K562 (cell line): ENCODE data around the gene NUDT21. TPM values are rescaled to one million over a fixed set of nuclear protein-coding genes. Genes with fewer than 3 reads are reported as not detected.

Experiments used
- ATAC-seq: fragments of 200-7000 bp; cut with Tn5 transposase; 3 replicates; pipeline ENCODE4 v1.9.1; 2020; ENCODE audit warnings: moderate library complexity
- BruUV-seq: library from RNA; stranded (reverse); fragments of 400-500 nt; replicated peaks from 2 replicates; lab custom pipeline; 2021; lab: Mats Ljungman, UMichigan
- CTCF ChIA-PET: fragments of 300-600 bp; formaldehyde crosslinking; extraction: SDS; loops from one replicate; lab custom pipeline; 2021; ENCODE audit warnings: low intra/inter-chr PET ratio; lab: Yijun Ruan, JAX
- POLR2A ChIA-PET: fragments of 300-600, 350-650 bp; sonication (Branson Sonifier 250); formaldehyde crosslinking; extraction: SDS; loops from one replicate; lab custom pipeline; 2021; ENCODE audit warnings: antibody characterized with exemption, inconsistent platforms; lab: Yijun Ruan, JAX
- DNase-seq, 4 experiments: peaks; one replicate each; pipeline versions ENCODE4 v3.0.0 to v3.0.0-alpha.2; 2011 to 2018; ENCODE audit warnings: low spot score in 3 of 4, mixed read lengths in 3 of 4; ENCODE audit errors: extremely low read depth in 1 of 4
- FAIRE-seq: peaks from 2 replicates; lab custom pipeline; 2011; peaks lifted over from hg19 to GRCh38; lab: Jason Lieb, UNC
- H2AFZ ChIP-seq: 2 replicates; pipeline ENCODE4 v1.6.0; 2011; ENCODE audit warnings: low read depth, low read length, control low read depth, inconsistent platforms
- H3K27ac ChIP-seq: fragments of 200-600 bp; 3 replicates; pipeline ENCODE4 v1.8.0; 2011; ENCODE audit warnings: low read depth, mild to moderate bottlenecking, control low read depth, inconsistent platforms, low read length, moderate library complexity, mixed read lengths; ENCODE audit errors: extremely low read depth
- H3K27me3 ChIP-seq, 2 experiments: fragments of 300-600 bp in 1 of 2; 2 replicates in 1 of 2; 3 replicates in 1 of 2; pipeline versions ENCODE4 v1.6.0 to v1.8.0; 2011; ENCODE audit warnings: inconsistent platforms in 2 of 2, low read length in 2 of 2, mild to moderate bottlenecking in 1 of 2, mixed read lengths in 1 of 2, moderate library complexity in 1 of 2; ENCODE audit not compliant: control insufficient read depth in 2 of 2, insufficient read depth in 2 of 2
- H3K36me3 ChIP-seq: fragments of 300-600 bp; 3 replicates; pipeline ENCODE4 v1.8.0; 2011; ENCODE audit warnings: mild to moderate bottlenecking, low read length, inconsistent platforms; ENCODE audit not compliant: control insufficient read depth, insufficient read depth
- H3K4me1 ChIP-seq, 2 experiments: fragments of 200-600 bp in 1 of 2; replicated peaks in 1 of 2; 2 replicates in 1 of 2; 3 replicates in 1 of 2; pipeline versions ENCODE4 v1.5.1 to v1.8.0; 2011; ENCODE audit warnings: inconsistent platforms in 2 of 2, low read length in 2 of 2, mild to moderate bottlenecking in 1 of 2, mixed read lengths in 1 of 2, moderate library complexity in 1 of 2; ENCODE audit not compliant: control insufficient read depth in 2 of 2, insufficient read depth in 2 of 2
- H3K4me2 ChIP-seq: 2 replicates; pipeline ENCODE4 v1.6.1; 2011; ENCODE audit warnings: low read length, control low read depth, inconsistent platforms, mixed read lengths; ENCODE audit not compliant: insufficient read depth
- H3K4me3 ChIP-seq: fragments of 200-600 bp; sonication (generic), shearing (Covaris generic); 2 replicates; pipeline ENCODE4 v1.5.1; 2016; ENCODE audit warnings: control low read depth, inconsistent platforms
- H3K79me2 ChIP-seq: fragments of 200-600 bp; 3 replicates; pipeline ENCODE4 v1.8.0; 2011; ENCODE audit warnings: low read length, inconsistent platforms; ENCODE audit not compliant: control insufficient read depth, insufficient read depth
- H3K9ac ChIP-seq, 2 experiments: 2 replicates each; pipeline versions ENCODE4 v1.6.0 to v1.6.1; 2011; ENCODE audit warnings: low read depth in 2 of 2, low read length in 2 of 2, control low read depth in 1 of 2, inconsistent platforms in 1 of 2, mild to moderate bottlenecking in 1 of 2, mixed read lengths in 1 of 2; ENCODE audit not compliant: insufficient read depth in 1 of 2
- H3K9me1 ChIP-seq: one replicate; pipeline ENCODE4 v1.6.0; 2011; ENCODE audit warnings: inconsistent platforms, mild to moderate bottlenecking, low read length, moderate library complexity; ENCODE audit not compliant: control insufficient read depth, insufficient read depth
- H3K9me3 ChIP-seq: replicated peaks from 2 replicates; pipeline ENCODE4 v1.5.1; 2011; ENCODE audit warnings: low read depth, low read length, inconsistent platforms; ENCODE audit not compliant: control insufficient read depth, insufficient read depth
- H4K20me1 ChIP-seq: replicated peaks from 2 replicates; pipeline ENCODE4 v1.6.1; 2011; ENCODE audit warnings: low read length, inconsistent platforms, mixed read lengths; ENCODE audit not compliant: control insufficient read depth, insufficient read depth
- ATF7 ChIP-seq: fragments of 450-650 bp; IDR thresholded peaks from 2 replicates; pipeline ENCODE4 v1.7.1; 2014; ENCODE audit warnings: mild to moderate bottlenecking, moderate library complexity
- CEBPB ChIP-seq: fragments of 450-650 bp; IDR thresholded peaks from 2 replicates; pipeline ENCODE4 v1.6.1; 2016; ENCODE audit warnings: missing genetic modification characterization, missing compliant biosample characterization
- CEBPG ChIP-seq, 3 experiments: fragments of 200-800 bp in 1 of 3; sonication (Bioruptor generic) in 1 of 3; sonication (generic) in 1 of 3; formaldehyde crosslinking in 1 of 3; IDR thresholded peaks in 2 of 3; conservative IDR thresholded peaks in 1 of 3; 2 replicates each; pipeline versions ENCODE4 v1.6.1 to v1.8.0; 2016 to 2022; ENCODE audit warnings: missing compliant biosample characterization in 2 of 3, missing genetic modification characterization in 2 of 3, mild to moderate bottlenecking in 1 of 3, missing genetic modification reagents in 1 of 3
- JUND ChIP-seq, 2 experiments: IDR thresholded peaks; 2 replicates in 1 of 2; 3 replicates in 1 of 2; pipeline ENCODE4 v1.6.1; 2011; ENCODE audit warnings: borderline replicate concordance in 2 of 2, low read depth in 2 of 2, low read length in 2 of 2, improper control_type of control experiment in 1 of 2, missing biosample characterization in 1 of 2, missing genetic modification characterization in 1 of 2, missing genetic modification reagents in 1 of 2
- MCM2 ChIP-seq: fragments of 450-650 bp; IDR thresholded peaks from 2 replicates; pipeline ENCODE4 v1.6.1; 2017; ENCODE audit warnings: low read depth, mild to moderate bottlenecking
- NCOA2 ChIP-seq, 2 experiments: fragments of 450-650 bp; IDR thresholded peaks; 2 replicates each; pipeline ENCODE4 v1.6.1; 2018; ENCODE audit warnings: mild to moderate bottlenecking in 2 of 2, moderate library complexity in 1 of 2; ENCODE audit not compliant: partially characterized antibody in 2 of 2
- RFX5 ChIP-seq: IDR thresholded peaks from 2 replicates; pipeline ENCODE4 v1.6.1; 2011; ENCODE audit warnings: low read depth, mild to moderate bottlenecking, improper control_type of control experiment, low read length
- SNAPC5 ChIP-seq: fragments of 250-450 bp; sonication (Bioruptor Pico); IDR thresholded peaks from 2 replicates; pipeline ENCODE4 v1.8.0; 2021; ENCODE audit warnings: moderate library complexity, mild to moderate bottlenecking, inconsistent platforms
- SP1 ChIP-seq: sonication (generic); formaldehyde crosslinking; IDR thresholded peaks from 2 replicates; pipeline ENCODE4 v1.8.1; 2022; ENCODE audit warnings: mild to moderate bottlenecking, missing genetic modification reagents
- TEAD4 ChIP-seq, 2 experiments: sonication (generic) in 1 of 2; formaldehyde crosslinking in 1 of 2; IDR thresholded peaks; 2 replicates each; pipeline versions ENCODE4 v1.6.1 to v1.8.0; 2012 to 2022; ENCODE audit warnings: borderline replicate concordance in 1 of 2, inconsistent platforms in 1 of 2, low read length in 1 of 2, mild to moderate bottlenecking in 1 of 2, missing genetic modification reagents in 1 of 2
- ZNF134 ChIP-seq: fragments of 250-450 bp; sonication (Bioruptor Pico); conservative IDR thresholded peaks from 2 replicates; pipeline ENCODE4 v1.4.0; 2020
- ZNF384 ChIP-seq: IDR thresholded peaks from 2 replicates; pipeline ENCODE4 v1.6.1; 2012; ENCODE audit warnings: low read depth, low read length, improper control_type of control experiment
- ZNF395 ChIP-seq: fragments of 200-800 bp; sonication (Bioruptor generic); IDR thresholded peaks from 2 replicates; pipeline ENCODE4 v1.6.1; 2017; ENCODE audit warnings: missing genetic modification characterization, missing compliant biosample characterization
- WGBS: fragments of 100-300 bp; shearing (Covaris generic); methylation state at CpG from one replicate; pipeline ENCODE4 v1.1.6; 2016; ENCODE audit warnings: low coverage, mixed read lengths; ENCODE audit not compliant: insufficient coverage; ENCODE audit errors: missing lambda C conversion rate; 5-methylcytosine and 5-hydroxymethylcytosine counted together
- in situ Hi-C: fragments of 300-500 bp; cut with MboI; formaldehyde crosslinking; loops from 4 replicates; pipeline ENCODE4 v1.15.0; 2018; ENCODE audit warnings: inconsistent platforms, mixed read lengths
- intact Hi-C: fragments of 100-400 bp; cut with micrococcal nuclease; formaldehyde crosslinking; loops from 2 replicates; pipeline ENCODE4 v1.14.2; 2022
- polyA plus RNA-seq, 8 experiments: library from polyadenylated mRNA; depleted of rRNA in 4 of 8; stranded (reverse) in 5 of 8; unstranded in 3 of 8; fragments of >200 nt; fragmentation: Nextera tagmentation in 2 of 8; fragmentation: Illumina TruSeq in 1 of 8; extraction: Ambion mirVana in 2 of 8; extraction: Trizol in 1 of 8; gene quantifications; 2 replicates each; pipeline versions ENCODE4 v1.2.1 to v1.2.3, GENCODE V29; 2011 to 2014; ENCODE audit warnings: inconsistent platforms in 1 of 8, missing spikeins in 1 of 8
- total RNA-seq, 7 experiments: library from RNA; depleted of rRNA in 6 of 7; stranded (reverse); fragments of >200 nt in 6 of 7; fragmentation: Illumina TruSeq in 2 of 7; extraction: Trizol in 2 of 7; gene quantifications; 2 replicates each; pipeline versions ENCODE4 v1.2.1 to v1.2.3, GENCODE V29; 2011 to 2021; ENCODE audit warnings: low replicate concordance in 1 of 7
- TF ChIP-seq, protein P1 (sequence below): fragments of 450-650 bp; IDR thresholded peaks from 2 replicates; pipeline ENCODE4 v1.6.1; 2016
- TF ChIP-seq, protein P2 (sequence below): sonication (generic); formaldehyde crosslinking; IDR thresholded peaks from 2 replicates; pipeline ENCODE4 v1.8.0; 2022; ENCODE audit warnings: mild to moderate bottlenecking, missing genetic modification reagents, borderline replicate concordance
- TF ChIP-seq, protein P3 (sequence below): fragments of 250-450 bp; sonication (Bioruptor Pico); IDR thresholded peaks from 2 replicates; pipeline ENCODE4 v1.5.0; 2021

Gene NUDT21
- total and polyA plus RNA-seq, 9 of the 15 experiments (the other 6 are each of a cell fraction or from before 2014, with no cell fraction given): 62.4 to 218 (median 121) TPM

DNA sequence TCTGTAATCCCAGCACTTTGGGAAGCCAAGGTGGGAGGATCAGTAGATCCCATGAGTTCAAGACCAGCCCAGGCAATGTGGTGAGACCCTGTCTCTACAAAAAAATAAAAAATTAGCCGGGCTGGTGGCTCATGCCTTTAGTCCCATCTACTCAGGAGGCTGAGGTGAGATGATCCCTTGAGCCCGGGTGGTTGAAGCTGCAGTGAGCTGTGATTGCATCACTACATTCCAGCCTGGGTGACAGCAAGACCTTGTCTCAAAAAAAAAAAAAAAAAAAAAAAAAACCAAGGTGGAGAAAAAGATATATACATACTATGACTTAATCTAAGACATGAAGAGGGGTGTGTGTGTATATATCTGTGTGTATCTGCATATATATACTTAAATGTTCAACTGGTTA is 42.0 kb upstream of the NUDT21 start:
- 5% methylated on average over 2 of the region's 2 CpGs for WGBS
- H3K4me3 ChIP-seq: no peak overlapping the region
- no peaks in the 10 kb centered on the region for H3K36me3 ChIP-seq
- H3K9me3 ChIP-seq: no peaks in the 10 kb centered on the region
- intact Hi-C loops (no loop called here), in situ Hi-C loops (no loop called here)
- no peaks in the 10 kb centered on the region for H3K9me1 ChIP-seq
- no TSS peak for BruUV-seq
- FAIRE-seq (no peak), DNase-seq (no peak), ATAC-seq (peak; percentile 85)
- H3K4me2 ChIP-seq: no peak overlapping the region
- no peaks in the 10 kb centered on the region for H3K27me3 ChIP-seq
- no peaks in the 10 kb centered on the region for H4K20me1 ChIP-seq
- peaks cover 0 to 2% of the 10 kb centered on the region in 2 experiments; a peak in 1 of 5 replicates for H3K4me1 ChIP-seq
- no peaks in the 10 kb centered on the region for H3K79me2 ChIP-seq
- POLR2A ChIA-PET: interaction anchor here (0.8 kb wide), 1 partner anchor 29 kb away, joined by 3 read pairs; no protein-coding TSS in a partner anchor
- CTCF ChIA-PET: no interaction called here
- no peak overlapping the region for H2AFZ ChIP-seq
- H3K27ac ChIP-seq: no peak overlapping the region
- H3K9ac ChIP-seq: no peak overlapping the region
- TF ChIP-seq TEAD4 (IDR thresholded peaks at IDR 0.05; ENCODE audit: low read length) (peak; percentile 42; the same call in 1 of the 2 replicates), TEAD4 (CRISPR knock-in tag; IDR thresholded peaks at IDR 0.05; ENCODE audit: borderline replicate concordance) (no peak), MCM2 (no peak), RFX5 (no peak), ZNF134 (CRISPR knock-in tag) (no peak), ZNF395 (CRISPR knock-in tag) (no peak), NCOA2 (IDR thresholded peaks at IDR 0.05; ENCODE audit: partially characterized antibody in 2 of 2) (no peak), CEBPG (CRISPR knock-in tag; IDR thresholded peaks at IDR 0.05) (peak; percentile 51), CEBPG (tag; conservative IDR thresholded peaks at IDR 0.05 in 1 of 2, IDR thresholded peaks at IDR 0.05 in 1 of 2) (peak; percentile 67 to 89), JUND (IDR thresholded peaks at IDR 0.05; ENCODE audit: borderline replicate concordance, low read depth, low read length) (peak; percentile 44; the same call in 1 of the 2 replicates), JUND (tag; IDR thresholded peaks at IDR 0.05; ENCODE audit: borderline replicate concordance, low read depth, low read length) (no peak), CEBPB (peak; percentile 78), ATF7 (peak; percentile 66), SP1 (no peak), SNAPC5 (CRISPR knock-in tag) (no peak), ZNF384 (peak; percentile 84)
- TF ChIP-seq, protein P1, sequence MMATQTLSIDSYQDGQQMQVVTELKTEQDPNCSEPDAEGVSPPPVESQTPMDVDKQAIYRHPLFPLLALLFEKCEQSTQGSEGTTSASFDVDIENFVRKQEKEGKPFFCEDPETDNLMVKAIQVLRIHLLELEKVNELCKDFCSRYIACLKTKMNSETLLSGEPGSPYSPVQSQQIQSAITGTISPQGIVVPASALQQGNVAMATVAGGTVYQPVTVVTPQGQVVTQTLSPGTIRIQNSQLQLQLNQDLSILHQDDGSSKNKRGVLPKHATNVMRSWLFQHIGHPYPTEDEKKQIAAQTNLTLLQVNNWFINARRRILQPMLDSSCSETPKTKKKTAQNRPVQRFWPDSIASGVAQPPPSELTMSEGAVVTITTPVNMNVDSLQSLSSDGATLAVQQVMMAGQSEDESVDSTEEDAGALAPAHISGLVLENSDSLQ: peak; percentile 24; the same call in 1 of the 2 replicates
- TF ChIP-seq, protein P2, sequence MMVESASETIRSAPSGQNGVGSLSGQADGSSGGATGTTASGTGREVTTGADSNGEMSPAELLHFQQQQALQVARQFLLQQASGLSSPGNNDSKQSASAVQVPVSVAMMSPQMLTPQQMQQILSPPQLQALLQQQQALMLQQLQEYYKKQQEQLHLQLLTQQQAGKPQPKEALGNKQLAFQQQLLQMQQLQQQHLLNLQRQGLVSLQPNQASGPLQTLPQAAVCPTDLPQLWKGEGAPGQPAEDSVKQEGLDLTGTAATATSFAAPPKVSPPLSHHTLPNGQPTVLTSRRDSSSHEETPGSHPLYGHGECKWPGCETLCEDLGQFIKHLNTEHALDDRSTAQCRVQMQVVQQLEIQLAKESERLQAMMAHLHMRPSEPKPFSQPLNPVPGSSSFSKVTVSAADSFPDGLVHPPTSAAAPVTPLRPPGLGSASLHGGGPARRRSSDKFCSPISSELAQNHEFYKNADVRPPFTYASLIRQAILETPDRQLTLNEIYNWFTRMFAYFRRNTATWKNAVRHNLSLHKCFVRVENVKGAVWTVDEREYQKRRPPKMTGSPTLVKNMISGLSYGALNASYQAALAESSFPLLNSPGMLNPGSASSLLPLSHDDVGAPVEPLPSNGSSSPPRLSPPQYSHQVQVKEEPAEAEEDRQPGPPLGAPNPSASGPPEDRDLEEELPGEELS (CRISPR knock-in tag): no peak
- TF ChIP-seq, protein P3, sequence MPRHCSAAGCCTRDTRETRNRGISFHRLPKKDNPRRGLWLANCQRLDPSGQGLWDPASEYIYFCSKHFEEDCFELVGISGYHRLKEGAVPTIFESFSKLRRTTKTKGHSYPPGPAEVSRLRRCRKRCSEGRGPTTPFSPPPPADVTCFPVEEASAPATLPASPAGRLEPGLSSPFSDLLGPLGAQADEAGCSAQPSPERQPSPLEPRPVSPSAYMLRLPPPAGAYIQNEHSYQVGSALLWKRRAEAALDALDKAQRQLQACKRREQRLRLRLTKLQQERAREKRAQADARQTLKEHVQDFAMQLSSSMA (CRISPR knock-in tag): no peak
